Dendritic cell treated with granulocyte-macrophage colony-stimulating factor and Interleukin-4, amounts not matched to agents 40 ng/mL and 50 ng/mL, for 4 days (primary cell): ENCODE data around the gene PHLDB2.

ENCODE experiments used
- H3K27ac Mint-ChIP-seq: one replicate; pipeline ENCODE4 v1.8.0; 2022; ENCODE audit warnings: mild to moderate bottlenecking, mixed read lengths
- H3K27me3 Mint-ChIP-seq: one replicate; pipeline ENCODE4 v1.8.0; 2022; ENCODE audit warnings: mild to moderate bottlenecking, mixed read lengths
- H3K36me3 Mint-ChIP-seq: one replicate; pipeline ENCODE4 v1.8.0; 2022; ENCODE audit warnings: low read depth, mixed read lengths
- H3K4me1 Mint-ChIP-seq: one replicate; pipeline ENCODE4 v1.8.0; 2022; ENCODE audit warnings: low read depth, mixed read lengths
- H3K4me3 Mint-ChIP-seq: one replicate; pipeline ENCODE4 v1.8.0; 2022; ENCODE audit warnings: mild to moderate bottlenecking, moderate library complexity, mixed read lengths
- H3K9me3 Mint-ChIP-seq: one replicate; pipeline ENCODE4 v1.8.0; 2022; ENCODE audit warnings: mixed read lengths
- intact Hi-C: fragments of 100-400 bp; cut with micrococcal nuclease; formaldehyde crosslinking; loops from one replicate; pipeline ENCODE4 v1.15.0; 2022

PHLDB2 gene

GRCh38 chr3:111956449-111956848 lies 97.4 kb downstream of the PHLDB2 start:
- Mint-ChIP-seq H3K36me3 (no peaks in the 10 kb centered on the region), H3K27me3 (no peaks in the 10 kb centered on the region), H3K4me1 (no peaks in the 10 kb centered on the region), H3K4me3 (no peak overlapping the region), H3K9me3 (no peaks in the 10 kb centered on the region), H3K27ac (no peak overlapping the region)
- intact Hi-C loops: no loop called here

DNA sequence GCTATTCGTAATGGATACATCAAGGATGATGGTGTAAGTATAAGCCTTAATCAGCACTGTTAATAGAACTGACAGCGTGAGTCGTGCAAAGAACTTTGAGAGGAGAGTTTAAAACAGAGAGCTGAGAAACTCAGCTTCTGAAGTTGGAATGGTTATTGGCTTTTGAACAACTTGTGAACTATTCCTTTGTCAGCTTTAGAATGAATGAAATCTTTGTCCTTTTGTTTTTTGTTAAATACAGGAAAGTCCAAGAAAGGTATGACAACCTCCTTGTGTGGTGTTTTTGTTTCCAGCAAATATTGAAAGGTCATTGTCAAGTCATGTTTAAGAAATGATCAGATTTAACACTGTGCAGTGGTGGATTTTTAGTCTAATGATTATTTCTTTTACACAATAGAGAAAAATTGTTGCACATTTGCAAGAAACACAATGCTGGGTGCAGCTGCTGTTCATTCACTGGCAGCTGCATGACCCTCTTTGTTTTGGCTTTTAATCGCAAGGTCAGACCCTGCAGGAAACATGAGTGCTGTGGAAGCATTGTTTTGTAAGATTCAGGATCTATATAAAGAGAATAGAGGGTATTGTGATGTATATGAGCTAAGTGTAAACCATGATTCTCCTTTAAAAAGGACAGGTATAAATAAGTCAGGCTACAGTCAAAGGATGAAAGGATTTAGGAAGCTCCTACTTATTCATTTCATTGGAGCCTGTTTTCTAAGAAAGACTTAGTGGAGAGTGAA lies 98.1 kb downstream of the PHLDB2 start:
- H3K27ac Mint-ChIP-seq: no peak overlapping the region
- no peaks in the 10 kb centered on the region for H3K36me3 Mint-ChIP-seq
- no peak overlapping the region for H3K4me3 Mint-ChIP-seq
- H3K9me3 Mint-ChIP-seq: no peaks in the 10 kb centered on the region
- intact Hi-C loops: no loop called here
- H3K4me1 Mint-ChIP-seq: no peaks in the 10 kb centered on the region
- no peaks in the 10 kb centered on the region for H3K27me3 Mint-ChIP-seq

DNA sequence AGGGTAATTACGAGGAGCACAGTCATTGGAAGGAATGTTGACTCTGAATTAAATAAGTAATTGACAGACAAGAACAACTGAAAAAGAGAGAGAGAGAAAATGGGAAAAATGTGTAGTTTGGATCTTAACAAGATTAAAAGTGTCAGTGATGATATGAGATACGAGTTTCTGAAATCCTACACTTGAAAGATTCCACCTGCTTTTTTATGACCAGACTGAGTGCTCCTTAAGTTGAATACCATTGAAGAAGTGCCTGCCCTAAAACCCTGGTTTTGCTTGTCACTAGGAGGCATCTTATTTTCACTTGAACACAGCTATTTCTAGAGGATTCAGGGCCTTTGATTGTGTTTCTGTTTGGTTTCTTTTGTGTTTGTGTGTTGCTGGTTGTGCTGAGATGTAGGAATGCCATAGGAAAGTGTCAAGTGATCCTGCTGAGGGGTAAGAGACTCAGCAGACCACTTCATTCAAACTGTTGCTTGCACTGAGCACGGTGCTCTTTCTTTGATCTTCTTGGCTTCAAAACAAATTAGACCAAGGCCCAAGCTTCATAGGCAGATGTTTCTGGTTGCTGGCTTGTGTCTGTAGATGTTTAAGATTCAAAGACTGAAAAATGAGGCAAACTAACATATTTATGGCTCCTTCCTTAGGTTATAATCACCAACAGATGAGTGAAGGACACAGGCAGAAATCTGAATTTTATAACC lies 102.5 kb downstream of the PHLDB2 start:
- Mint-ChIP-seq H3K27me3 (no peaks in the 10 kb centered on the region), H3K4me1 (no peaks in the 10 kb centered on the region), H3K4me3 (no peak overlapping the region), H3K36me3 (no peaks in the 10 kb centered on the region), H3K9me3 (no peaks in the 10 kb centered on the region), H3K27ac (no peak overlapping the region)
- intact Hi-C loops: no loop called here

DNA sequence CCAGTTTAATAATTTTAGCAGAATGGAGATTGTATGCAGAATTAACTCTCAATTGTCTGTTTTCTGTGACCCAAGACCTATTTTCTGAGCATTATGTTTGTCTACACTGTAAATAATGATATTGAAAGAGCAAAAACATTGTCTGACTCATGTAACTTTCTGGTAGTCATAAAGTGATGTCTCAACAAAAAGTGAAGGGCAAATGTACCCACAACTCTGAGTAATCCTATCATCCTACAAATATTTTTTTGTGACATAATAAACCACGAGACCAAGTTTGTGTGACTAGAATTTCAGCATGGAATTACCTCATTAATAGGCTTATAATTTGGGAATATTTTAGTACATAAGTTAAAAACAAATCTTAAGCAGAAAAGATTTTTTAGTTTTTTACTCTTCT lies 104.4 kb downstream of the PHLDB2 start:
- Mint-ChIP-seq H3K4me1 (peaks cover 11% of the 10 kb centered on the region), H3K36me3 (no peaks in the 10 kb centered on the region), H3K27ac (no peak overlapping the region), H3K9me3 (no peaks in the 10 kb centered on the region), H3K4me3 (no peak overlapping the region), H3K27me3 (no peaks in the 10 kb centered on the region)
- intact Hi-C loops: no loop called here

DNA sequence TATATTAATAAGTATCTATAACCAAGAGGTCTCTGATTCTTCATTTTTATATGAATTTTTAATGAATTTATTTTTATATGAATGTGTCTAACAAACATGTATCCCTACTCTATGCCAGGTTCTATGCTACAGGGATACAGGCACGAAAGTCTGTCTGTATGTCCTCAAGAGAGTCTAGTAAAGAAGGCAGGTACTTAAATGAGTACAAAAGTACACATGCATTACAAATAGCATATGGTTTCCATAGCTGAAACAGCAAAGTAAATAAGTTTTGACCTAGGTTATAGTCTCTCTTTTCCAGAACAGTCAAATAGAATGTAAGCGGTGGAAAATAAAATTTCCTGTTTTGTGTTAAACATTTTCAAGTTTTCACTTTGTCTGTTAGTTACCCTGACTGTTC lies 106.4 kb downstream of the PHLDB2 start:
- intact Hi-C loops: loop anchor here (5.0 kb wide), 2 partner anchors 103 to 388 kb away; no protein-coding TSS in a partner anchor
- no peak overlapping the region for H3K27ac Mint-ChIP-seq
- H3K4me3 Mint-ChIP-seq: no peak overlapping the region

GRCh38 chr3:111967068-111967467 lies 108.0 kb downstream of the PHLDB2 start:
- no peaks in the 10 kb centered on the region for H3K9me3 Mint-ChIP-seq
- H3K36me3 Mint-ChIP-seq: no peaks in the 10 kb centered on the region
- peak overlapping the region; percentile 47 for H3K27ac Mint-ChIP-seq
- peaks cover 11% of the 10 kb centered on the region for H3K4me1 Mint-ChIP-seq
- H3K27me3 Mint-ChIP-seq: no peaks in the 10 kb centered on the region
- intact Hi-C loops: loop anchor here (1.0 to 5.0 kb wide), 4 partner anchors 105 to 390 kb away; no protein-coding TSS in a partner anchor
- H3K4me3 Mint-ChIP-seq: no peak overlapping the region

More for the DNA sequence above, 106.4 kb downstream of the PHLDB2 start:
- Mint-ChIP-seq H3K4me1 (peaks cover 11% of the 10 kb centered on the region), H3K27me3 (no peaks in the 10 kb centered on the region), H3K36me3 (no peaks in the 10 kb centered on the region), H3K9me3 (no peaks in the 10 kb centered on the region)

GRCh38 chr3:111967651-111968274 lies 108.7 kb downstream of the PHLDB2 start:
- Mint-ChIP-seq H3K27ac (peak overlapping the region; percentile 47), H3K4me1 (peaks cover 11% of the 10 kb centered on the region), H3K9me3 (no peaks in the 10 kb centered on the region), H3K27me3 (no peaks in the 10 kb centered on the region), H3K36me3 (no peaks in the 10 kb centered on the region), H3K4me3 (no peak overlapping the region)
- intact Hi-C loops: loop anchor here (1.0 to 5.0 kb wide), 4 partner anchors 105 to 390 kb away; no protein-coding TSS in a partner anchor

- no peaks in the 10 kb centered on the region for H3K36me3 Mint-ChIP-seq
- intact Hi-C loops: loop anchor here (5.0 kb wide), 2 partner anchors 106 to 391 kb away; no protein-coding TSS in a partner anchor
Observed at GRCh38 chr3:111968319-111969054, 109.4 kb downstream of the PHLDB2 start.

GRCh38 chr3:111970376-111970775 lies 111.3 kb downstream of the PHLDB2 start:
- Mint-ChIP-seq H3K9me3 (no peaks in the 10 kb centered on the region), H3K4me1 (peaks cover 11% of the 10 kb centered on the region), H3K4me3 (no peak overlapping the region), H3K36me3 (no peaks in the 10 kb centered on the region), H3K27ac (no peak overlapping the region), H3K27me3 (no peaks in the 10 kb centered on the region)
- intact Hi-C loops: no loop called here

More at GRCh38 chr3:111968319-111969054, 109.4 kb downstream of the PHLDB2 start:
- Mint-ChIP-seq H3K4me1 (peaks cover 11% of the 10 kb centered on the region), H3K9me3 (no peaks in the 10 kb centered on the region), H3K27me3 (no peaks in the 10 kb centered on the region), H3K27ac (no peak overlapping the region), H3K4me3 (no peak overlapping the region)

GRCh38 chr3:111971533-111972130 lies 112.6 kb downstream of the PHLDB2 start:
- Mint-ChIP-seq H3K27ac (no peak overlapping the region), H3K27me3 (no peaks in the 10 kb centered on the region), H3K36me3 (no peaks in the 10 kb centered on the region), H3K9me3 (no peaks in the 10 kb centered on the region), H3K4me3 (no peak overlapping the region), H3K4me1 (peaks cover 11% of the 10 kb centered on the region)
- intact Hi-C loops: no loop called here

GRCh38 chr3:111972891-111973290 lies 113.8 kb downstream of the PHLDB2 start:
- no peak overlapping the region for H3K27ac Mint-ChIP-seq
- H3K9me3 Mint-ChIP-seq: no peaks in the 10 kb centered on the region
- H3K4me3 Mint-ChIP-seq: no peak overlapping the region
- no peaks in the 10 kb centered on the region for H3K36me3 Mint-ChIP-seq
- no peaks in the 10 kb centered on the region for H3K4me1 Mint-ChIP-seq
- intact Hi-C loops: no loop called here
- no peaks in the 10 kb centered on the region for H3K27me3 Mint-ChIP-seq

DNA sequence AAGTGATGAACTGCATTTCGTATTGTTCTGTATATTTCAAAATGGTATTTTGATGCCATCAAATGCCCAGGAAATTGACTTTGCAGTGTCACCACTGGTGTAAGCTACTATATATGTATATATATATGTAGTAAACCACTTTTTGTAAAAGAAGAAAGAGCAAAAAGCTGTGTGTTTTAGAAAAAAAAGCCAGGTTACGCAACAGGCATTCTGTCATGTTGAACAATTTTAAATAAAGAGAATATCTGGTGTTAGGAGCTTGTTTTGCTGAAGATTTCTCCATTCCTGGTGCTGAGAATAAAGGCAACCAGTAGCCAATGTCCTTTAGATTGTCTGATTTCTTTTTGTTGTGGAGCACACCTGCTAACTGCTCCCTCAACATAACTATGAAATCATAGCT lies 116.1 kb downstream of the PHLDB2 start:
- Mint-ChIP-seq H3K4me3 (no peak overlapping the region), H3K4me1 (no peaks in the 10 kb centered on the region), H3K9me3 (no peaks in the 10 kb centered on the region), H3K27ac (no peak overlapping the region), H3K27me3 (no peaks in the 10 kb centered on the region), H3K36me3 (no peaks in the 10 kb centered on the region)
- intact Hi-C loops: no loop called here

- no peak overlapping the region for H3K4me3 Mint-ChIP-seq
- H3K4me1 Mint-ChIP-seq: peaks cover 8% of the 10 kb centered on the region
- intact Hi-C loops: no loop called here
Observed at GRCh38 chr3:111976254-111976653, 117.2 kb downstream of the PHLDB2 start.

More at GRCh38 chr3:111976254-111976653, 117.2 kb downstream of the PHLDB2 start:
- Mint-ChIP-seq H3K9me3 (no peaks in the 10 kb centered on the region), H3K36me3 (no peaks in the 10 kb centered on the region), H3K27me3 (no peaks in the 10 kb centered on the region), H3K27ac (no peak overlapping the region)
